SH-SY5Y (cell line): ENCODE measurements around the gene APEX2.

ENCODE experiments used
- GATA2 ChIP-seq: IDR thresholded peaks from 2 replicates; pipeline ENCODE4 v1.6.1; 2011; ENCODE audit warnings: mild to moderate bottlenecking, low read depth, low read length
- GATA3 ChIP-seq: IDR thresholded peaks from 2 replicates; pipeline ENCODE4 v1.6.1; 2011; ENCODE audit warnings: low read depth, mild to moderate bottlenecking, low read length, moderate library complexity

DNA sequence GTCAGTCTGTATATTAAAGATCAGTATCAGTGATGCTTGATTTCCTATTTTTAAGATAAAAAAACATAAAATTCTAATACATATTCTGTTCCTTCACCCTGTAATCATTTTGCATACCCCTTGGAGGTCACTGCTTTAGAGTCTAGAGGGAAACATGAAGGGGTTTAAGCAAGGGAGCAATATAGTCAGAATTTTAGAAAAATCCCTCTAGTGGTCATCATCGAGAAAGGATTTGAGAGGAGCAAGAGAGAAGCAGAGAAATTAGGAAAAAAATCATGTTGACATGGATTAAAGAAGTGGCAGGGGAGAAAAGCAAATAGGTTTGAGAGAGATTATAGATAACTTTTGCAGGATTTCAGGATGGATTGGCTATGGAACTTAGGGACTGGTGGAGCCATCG is 11.1 kb downstream of the APEX2 start:
- no peak for TF ChIP-seq GATA2
- no peak for TF ChIP-seq GATA3
